Mucosa of rectum (tissue), 2 donors: ENCODE measurements around the gene SETMAR.
"Not testable (repeated sequence)": the region's sequence is repeated elsewhere in the genome, so short reads cannot be mapped to it uniquely, and the experiment has no call there.

Experiments used
- H3K27ac ChIP-seq, 2 donors: one replicate each; pipeline ENCODE4 v1.7.0; 2013; ENCODE audit warnings: inconsistent platforms in 2 of 2, low read depth in 2 of 2, low read length in 2 of 2
- H3K27me3 ChIP-seq, 2 donors: one replicate each; pipeline ENCODE4 v1.7.0; 2013; ENCODE audit warnings: low read length in 2 of 2; ENCODE audit not compliant: control insufficient read depth in 2 of 2, insufficient read depth in 2 of 2
- H3K36me3 ChIP-seq, 2 donors: one replicate each; pipeline ENCODE4 v1.7.0; 2013; ENCODE audit warnings: low read length in 2 of 2; ENCODE audit not compliant: control insufficient read depth in 2 of 2, insufficient read depth in 2 of 2
- H3K4me1 ChIP-seq, 2 donors: one replicate each; pipeline ENCODE4 v1.7.0; 2013; ENCODE audit warnings: low read length in 2 of 2, mild to moderate bottlenecking in 1 of 2; ENCODE audit not compliant: control insufficient read depth in 2 of 2, insufficient read depth in 2 of 2
- H3K4me3 ChIP-seq, 2 donors: one replicate each; pipeline ENCODE4 v1.7.0; 2013; ENCODE audit warnings: low read length in 2 of 2
- H3K9ac ChIP-seq, 2 donors: one replicate each; pipeline ENCODE4 v1.7.0; 2013; ENCODE audit warnings: low read length in 2 of 2, low read depth in 1 of 2, mild to moderate bottlenecking in 1 of 2
- H3K9me3 ChIP-seq, 2 donors: one replicate each; pipeline ENCODE4 v1.7.0; 2013; ENCODE audit warnings: low read length in 2 of 2; ENCODE audit not compliant: control insufficient read depth in 2 of 2
- donor health status: healthy.
- donor health status: Normal muscosa, but diverticular disease.

The SETMAR gene

DNA sequence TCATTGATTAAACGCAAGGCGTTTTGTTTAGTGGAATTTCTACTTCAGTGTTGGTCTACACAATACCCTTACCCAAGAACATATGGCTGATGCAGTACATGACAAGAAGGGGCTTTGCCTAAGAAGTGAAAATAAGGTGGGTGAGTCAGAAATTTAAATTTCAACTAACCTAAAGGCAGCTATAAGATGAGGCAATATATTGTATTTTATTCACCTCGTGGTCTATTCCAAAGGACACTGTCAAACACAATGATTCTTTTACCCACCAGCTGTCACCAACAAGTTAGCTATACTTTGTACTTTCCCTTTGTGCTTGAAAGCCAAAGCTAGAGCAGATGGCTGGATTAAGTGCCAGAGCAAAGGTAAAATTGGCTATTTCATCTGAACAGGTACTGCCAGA is 10.9 kb upstream of the SETMAR start:
- no peaks in the 10 kb centered on the region for H3K9me3 ChIP-seq
- no peak overlapping the region for H3K4me3 ChIP-seq
- H3K27ac ChIP-seq = no peak overlapping the region
- no peaks in the 10 kb centered on the region for H3K4me1 ChIP-seq
- H3K9ac ChIP-seq = no peak overlapping the region
- H3K36me3 ChIP-seq = no peaks in the 10 kb centered on the region
- H3K27me3 ChIP-seq = no peaks in the 10 kb centered on the region

DNA sequence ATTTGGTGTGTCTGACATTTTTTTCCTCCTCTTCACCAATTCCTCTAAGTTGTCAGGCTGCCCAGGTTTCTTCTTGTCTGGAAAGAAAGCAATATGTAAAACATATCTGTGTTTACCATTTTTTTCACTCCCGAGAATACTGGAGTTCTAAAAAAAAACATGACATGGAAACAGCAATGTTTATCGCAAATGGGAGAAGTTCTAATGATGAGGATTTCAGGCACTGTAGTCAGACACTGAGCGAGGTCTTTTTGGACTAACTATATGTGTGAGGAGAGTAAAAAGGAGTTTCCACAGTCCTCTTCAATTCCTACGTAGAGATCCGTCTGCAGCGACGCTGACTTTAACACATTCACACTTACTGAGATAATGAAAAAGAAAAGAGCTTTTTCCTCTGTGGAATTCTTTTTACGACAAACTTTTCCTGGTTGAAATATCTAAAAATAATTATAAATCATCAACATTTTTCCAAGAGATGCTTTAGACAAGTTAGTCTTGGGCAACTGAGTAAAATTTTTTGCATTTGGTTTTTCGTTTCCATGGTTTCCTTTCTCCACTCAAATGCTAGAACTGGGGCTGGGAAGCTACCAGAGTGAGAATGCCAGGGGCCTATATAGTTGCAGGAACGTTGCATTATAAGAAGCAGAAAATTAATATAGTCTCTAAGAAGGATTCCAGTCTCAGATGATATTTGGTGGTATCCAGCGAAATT is 8.4 kb upstream of the SETMAR start:
- no peak overlapping the region for H3K27ac ChIP-seq
- no peaks in the 10 kb centered on the region for H3K4me1 ChIP-seq
- H3K4me3 ChIP-seq = no peak overlapping the region
- no peaks in the 10 kb centered on the region for H3K36me3 ChIP-seq
- no peaks in the 10 kb centered on the region for H3K9me3 ChIP-seq
- H3K9ac ChIP-seq = no peak overlapping the region
- no peaks in the 10 kb centered on the region for H3K27me3 ChIP-seq

GRCh38 chr3:4296454-4296853 is 6.7 kb upstream of the SETMAR start:
- H3K9me3 ChIP-seq, H3K4me3 ChIP-seq, H3K36me3 ChIP-seq, H3K4me1 ChIP-seq, H3K27me3 ChIP-seq, H3K9ac ChIP-seq, H3K27ac ChIP-seq: not testable (repeated sequence)

DNA sequence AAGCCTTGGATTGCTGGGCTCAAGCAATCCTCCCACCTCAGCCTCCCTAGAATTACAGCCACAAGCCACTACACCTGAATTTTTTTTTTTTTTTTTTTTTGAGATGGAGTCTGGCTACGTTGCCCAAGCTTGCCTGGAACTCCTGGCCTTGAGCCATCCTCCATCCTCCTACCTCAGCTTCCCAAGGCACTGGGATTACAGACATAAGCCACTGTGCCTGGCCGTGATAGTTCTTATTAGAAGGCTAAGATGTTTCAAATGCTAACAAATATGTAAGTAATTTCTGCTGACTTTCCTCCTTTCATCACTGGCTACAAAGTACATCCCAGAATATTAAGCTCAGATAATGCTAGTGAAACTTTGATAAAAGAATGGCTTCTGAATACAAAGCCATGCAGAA is 5.7 kb upstream of the SETMAR start:
- no peaks in the 10 kb centered on the region for H3K4me1 ChIP-seq
- H3K4me3 ChIP-seq = no peak overlapping the region
- H3K9me3 ChIP-seq = no peaks in the 10 kb centered on the region
- no peaks in the 10 kb centered on the region for H3K36me3 ChIP-seq
- H3K27me3 ChIP-seq = no peaks in the 10 kb centered on the region
- H3K9ac ChIP-seq = no peak overlapping the region
- no peak overlapping the region for H3K27ac ChIP-seq

GRCh38 chr3:4302747-4303146 is 422 bp upstream of the SETMAR start:
- Histone ChIP-seq H3K4me3 (peak overlapping the region; percentile 71 to 98), H3K4me1 (peaks cover 0 to 7% of the 10 kb centered on the region in 2 donors), H3K27me3 (no peaks in the 10 kb centered on the region), H3K27ac (peak overlapping the region; percentile 81 to 92), H3K9me3 (no peaks in the 10 kb centered on the region), H3K9ac (peak overlapping the region in 1 of 2 donors; percentile 70), H3K36me3 (no peaks in the 10 kb centered on the region)

DNA sequence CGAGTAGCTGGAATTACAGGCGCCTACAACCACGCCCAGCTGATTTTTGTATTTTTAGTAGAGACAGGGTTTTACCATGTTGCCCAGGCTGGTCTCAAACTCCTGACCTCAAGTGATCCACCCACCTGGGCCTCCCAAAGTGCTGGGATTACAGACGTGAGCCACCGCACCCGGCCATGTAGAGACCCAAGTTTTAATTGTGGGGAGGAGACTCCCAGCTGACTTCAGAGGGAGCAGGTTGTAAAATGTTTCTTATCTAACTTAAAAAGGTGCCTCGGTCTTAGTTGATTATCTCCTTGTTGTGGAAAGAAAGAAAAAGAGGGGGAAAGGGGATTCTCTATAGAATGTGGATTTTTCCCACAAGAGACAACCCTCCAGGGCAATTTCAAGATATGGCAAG is 2.0 kb downstream of the SETMAR start:
- H3K36me3 ChIP-seq, H3K9ac ChIP-seq, H3K27ac ChIP-seq, H3K4me3 ChIP-seq, H3K9me3 ChIP-seq, H3K27me3 ChIP-seq, H3K4me1 ChIP-seq: not testable (repeated sequence)

- H3K27ac ChIP-seq = peak overlapping the region in 1 of 2 donors; percentile 43
- no peaks in the 10 kb centered on the region for H3K27me3 ChIP-seq
- no peak overlapping the region for H3K9ac ChIP-seq
- no peaks in the 10 kb centered on the region for H3K9me3 ChIP-seq
- H3K36me3 ChIP-seq = no peaks in the 10 kb centered on the region
- peaks cover 0 to 7% of the 10 kb centered on the region in 2 donors for H3K4me1 ChIP-seq
- H3K4me3 ChIP-seq = no peak overlapping the region
Observed at GRCh38 chr3:4306091-4306490, 2.9 kb downstream of the SETMAR start.

- H3K9ac ChIP-seq = no peak overlapping the region
- no peaks in the 10 kb centered on the region for H3K27me3 ChIP-seq
- H3K9me3 ChIP-seq = no peaks in the 10 kb centered on the region
- H3K36me3 ChIP-seq = no peaks in the 10 kb centered on the region
- no peak overlapping the region for H3K4me3 ChIP-seq
- H3K4me1 ChIP-seq = peaks cover 0 to 7% of the 10 kb centered on the region in 2 donors
- H3K27ac ChIP-seq = peak overlapping the region; percentile 40 to 43
Observed at GRCh38 chr3:4306860-4307259, 3.7 kb downstream of the SETMAR start.

GRCh38 chr3:4309491-4310128 is 6.4 kb downstream of the SETMAR start:
- Histone ChIP-seq H3K4me1 (peaks cover 0 to 5% of the 10 kb centered on the region in 2 donors), H3K27ac (no peak overlapping the region), H3K27me3 (no peaks in the 10 kb centered on the region), H3K9me3 (no peaks in the 10 kb centered on the region), H3K4me3 (no peak overlapping the region), H3K9ac (no peak overlapping the region), H3K36me3 (peaks cover 9 to 16% of the 10 kb centered on the region in 2 donors)

DNA sequence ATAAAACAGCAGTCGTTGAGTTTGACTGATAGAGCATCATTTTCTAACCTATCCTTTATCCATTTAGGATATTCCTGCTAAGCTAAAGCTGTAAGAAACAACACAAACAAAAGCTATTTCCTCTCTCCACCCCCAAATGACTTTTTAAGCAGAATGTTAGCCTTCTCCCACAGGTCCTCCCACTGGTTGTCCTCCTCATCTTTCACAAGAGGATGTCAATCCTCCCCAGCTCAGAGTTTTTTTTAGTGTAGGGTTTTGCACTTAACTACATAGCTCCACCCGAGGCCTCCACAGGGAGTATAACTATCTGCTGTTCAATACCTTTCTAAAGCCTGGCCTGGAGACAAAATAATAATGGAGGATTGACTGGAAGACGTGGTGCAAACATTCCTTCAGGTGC is 7.8 kb downstream of the SETMAR start:
- Histone ChIP-seq H3K27me3 (no peaks in the 10 kb centered on the region), H3K9me3 (no peaks in the 10 kb centered on the region), H3K9ac (no peak overlapping the region), H3K27ac (no peak overlapping the region), H3K4me1 (peaks cover 0 to 2% of the 10 kb centered on the region in 2 donors), H3K36me3 (peaks cover 9 to 16% of the 10 kb centered on the region in 2 donors), H3K4me3 (no peak overlapping the region)
